Measurements from ENCODE around the gene FOXP1. TPM values are rescaled to one million over a fixed set of nuclear protein-coding genes. Genes with fewer than 3 reads are reported as not detected.
A peak's percentile ranks its signal among the peaks of the same experiment; 100 is the strongest.

Gene FOXP1
- total RNA-seq, 1 donor from 2014 or later, result 26.1 TPM

DNA sequence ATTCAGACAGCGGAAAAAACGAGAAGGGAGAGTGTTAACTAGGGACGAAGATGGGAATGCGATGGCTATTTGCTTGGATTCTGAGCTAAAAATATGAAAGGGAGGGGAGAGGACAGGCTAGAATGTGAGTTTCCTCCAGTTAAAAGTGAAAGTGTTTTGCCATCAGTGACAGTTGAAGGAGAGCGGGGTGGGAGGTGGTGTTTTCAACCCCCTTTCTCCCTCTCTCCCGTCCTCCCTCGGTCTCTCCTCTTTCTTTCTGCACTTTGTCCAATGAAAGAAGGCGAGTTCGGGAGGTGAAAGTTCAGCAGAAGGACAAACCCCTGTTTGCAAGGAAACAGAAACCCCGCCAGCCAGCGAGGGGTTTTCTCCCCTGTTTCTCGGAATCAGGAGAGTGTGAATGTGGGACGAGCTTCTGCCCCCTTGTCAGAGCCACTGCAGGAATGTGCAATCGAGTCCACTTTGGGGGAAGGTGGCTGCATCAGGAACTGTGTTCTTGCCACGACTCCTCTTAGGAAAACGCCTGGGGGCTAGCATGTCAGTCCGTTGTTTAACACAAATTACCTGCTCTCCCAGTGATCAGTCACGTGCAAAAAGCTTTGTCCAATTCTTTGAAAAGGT is 975 bp upstream of the FOXP1 start:
- H3K4me3 ChIP-seq (ENCODE audit: low read depth, low read length), result peak overlapping the region; percentile 87
- no peak for DNase-seq (ENCODE audit: low read depth)
- TF ChIP-seq, protein P1, sequence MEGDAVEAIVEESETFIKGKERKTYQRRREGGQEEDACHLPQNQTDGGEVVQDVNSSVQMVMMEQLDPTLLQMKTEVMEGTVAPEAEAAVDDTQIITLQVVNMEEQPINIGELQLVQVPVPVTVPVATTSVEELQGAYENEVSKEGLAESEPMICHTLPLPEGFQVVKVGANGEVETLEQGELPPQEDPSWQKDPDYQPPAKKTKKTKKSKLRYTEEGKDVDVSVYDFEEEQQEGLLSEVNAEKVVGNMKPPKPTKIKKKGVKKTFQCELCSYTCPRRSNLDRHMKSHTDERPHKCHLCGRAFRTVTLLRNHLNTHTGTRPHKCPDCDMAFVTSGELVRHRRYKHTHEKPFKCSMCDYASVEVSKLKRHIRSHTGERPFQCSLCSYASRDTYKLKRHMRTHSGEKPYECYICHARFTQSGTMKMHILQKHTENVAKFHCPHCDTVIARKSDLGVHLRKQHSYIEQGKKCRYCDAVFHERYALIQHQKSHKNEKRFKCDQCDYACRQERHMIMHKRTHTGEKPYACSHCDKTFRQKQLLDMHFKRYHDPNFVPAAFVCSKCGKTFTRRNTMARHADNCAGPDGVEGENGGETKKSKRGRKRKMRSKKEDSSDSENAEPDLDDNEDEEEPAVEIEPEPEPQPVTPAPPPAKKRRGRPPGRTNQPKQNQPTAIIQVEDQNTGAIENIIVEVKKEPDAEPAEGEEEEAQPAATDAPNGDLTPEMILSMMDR (conservative IDR thresholded peaks at IDR 0.05; ENCODE audit: low read depth, low read length), result no peak

DNA sequence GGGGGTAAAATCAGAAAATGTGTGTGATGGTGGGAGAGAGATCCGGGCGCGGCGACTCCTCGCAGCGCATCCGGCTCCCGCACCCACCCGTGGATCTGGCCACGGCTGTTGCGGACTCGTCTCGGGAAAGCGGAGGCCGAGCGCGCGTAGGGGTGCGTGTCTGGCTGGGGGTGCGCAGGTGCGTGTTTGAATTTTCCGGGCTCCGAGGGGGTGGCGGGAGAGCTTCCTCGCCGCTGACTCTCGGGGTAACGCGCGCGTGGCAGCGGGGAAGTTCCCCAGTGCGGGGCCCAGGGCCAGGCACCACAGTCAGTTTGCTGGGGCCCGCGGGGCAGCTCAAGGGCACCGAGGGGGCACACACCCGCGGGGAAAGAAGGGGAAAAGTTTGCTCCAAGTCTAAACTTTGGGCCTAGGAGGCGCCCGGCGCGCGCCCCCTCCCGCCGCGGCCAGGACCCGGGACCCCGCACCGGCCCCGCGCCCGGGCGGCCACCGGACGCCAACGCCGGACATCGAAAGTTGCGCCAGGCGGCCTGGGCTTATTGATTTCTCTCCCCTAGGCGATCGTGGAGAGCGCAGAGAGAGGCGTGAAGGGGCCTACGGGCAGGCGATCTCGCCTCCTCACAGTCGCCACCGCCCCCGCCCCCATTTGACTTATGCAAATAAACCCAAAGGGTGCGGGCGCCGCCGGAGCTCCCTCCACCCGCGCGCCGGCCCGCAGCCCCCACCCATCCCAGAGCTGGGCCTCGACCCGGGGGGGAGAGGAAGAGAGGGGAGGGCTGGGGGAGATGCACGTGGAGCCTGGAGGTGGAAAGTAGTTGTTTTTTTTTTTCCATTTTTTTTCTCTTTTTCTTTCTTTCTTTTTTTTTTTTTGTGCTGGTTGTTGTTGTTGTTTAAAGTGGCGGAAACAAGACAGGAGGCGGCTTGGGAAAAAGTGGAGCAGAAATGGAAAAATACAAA is 639 bp downstream of the FOXP1 start:
- H3K4me3 ChIP-seq (ENCODE audit: low read depth, low read length), result peak overlapping the region; percentile 87
- no peak for DNase-seq (ENCODE audit: low read depth)
- TF ChIP-seq, protein P1 (conservative IDR thresholded peaks at IDR 0.05; ENCODE audit: low read depth, low read length), result no peak

DNA sequence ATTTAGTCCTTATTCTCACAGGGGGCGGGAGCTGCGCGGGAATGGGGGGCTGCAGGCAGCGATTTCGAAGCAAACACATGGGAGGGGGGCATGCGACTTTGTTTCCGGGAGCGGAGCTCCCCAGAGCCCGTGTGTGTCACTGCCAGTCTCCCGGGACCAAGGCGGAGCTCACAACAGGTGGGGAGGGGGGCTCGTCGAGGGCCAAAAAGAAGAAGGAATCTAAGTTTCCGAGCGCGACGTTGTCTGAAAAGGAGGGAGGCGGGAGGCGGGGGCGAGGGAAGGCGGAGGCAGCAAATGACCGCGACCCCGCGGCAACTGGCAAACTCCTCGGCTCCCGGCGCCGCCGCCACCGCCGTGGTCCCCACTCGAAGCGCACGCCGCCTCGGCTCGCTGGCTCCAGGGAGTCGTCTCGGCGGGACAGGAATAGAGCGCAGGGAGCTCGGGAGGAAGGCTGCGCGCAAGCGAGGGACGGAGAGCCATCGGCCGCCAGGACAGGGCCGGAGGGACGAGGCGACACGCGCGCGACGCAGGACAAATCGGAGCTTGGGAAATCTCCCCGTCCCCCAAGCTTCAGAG is 1.4 kb downstream of the FOXP1 start:
- peak overlapping the region; percentile 87 for H3K4me3 ChIP-seq (ENCODE audit: low read depth, low read length)
- TF ChIP-seq, protein P1 (conservative IDR thresholded peaks at IDR 0.05; ENCODE audit: low read depth, low read length), result no peak
- DNase-seq (ENCODE audit: low read depth), result no peak

DNA sequence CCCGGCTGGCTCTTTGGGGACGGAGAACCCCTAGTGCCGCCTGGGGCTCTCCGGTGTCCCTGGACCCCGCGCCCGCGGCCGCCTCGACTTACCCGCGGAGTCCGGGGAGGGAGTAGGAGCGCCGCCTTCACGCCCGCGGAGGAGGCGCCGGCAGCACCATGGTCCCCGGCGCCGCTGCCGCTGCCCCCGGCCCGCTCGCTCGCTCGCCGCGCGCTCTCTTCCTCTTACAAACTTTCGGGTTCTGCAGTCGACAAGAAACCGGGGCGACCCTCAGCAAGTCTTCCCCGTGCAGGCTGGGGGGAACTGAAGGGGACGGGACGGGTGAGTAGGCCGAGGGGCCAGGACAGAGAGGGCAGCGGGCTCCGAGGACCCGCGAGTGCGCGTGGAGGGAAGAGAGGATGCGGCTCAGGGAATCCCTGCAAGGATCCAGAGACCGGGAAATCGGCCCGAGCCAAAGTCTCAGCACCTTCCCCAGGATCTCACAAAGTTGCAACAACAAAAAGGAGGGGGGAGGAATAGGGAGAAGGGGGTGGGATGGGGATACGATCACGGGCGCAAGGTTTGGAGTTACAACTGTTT is 2.0 kb downstream of the FOXP1 start:
- DNase-seq (ENCODE audit: low read depth), result no peak
- TF ChIP-seq, protein P1 (conservative IDR thresholded peaks at IDR 0.05; ENCODE audit: low read depth, low read length), result no peak
- peak overlapping the region; percentile 87 for H3K4me3 ChIP-seq (ENCODE audit: low read depth, low read length)

DNA sequence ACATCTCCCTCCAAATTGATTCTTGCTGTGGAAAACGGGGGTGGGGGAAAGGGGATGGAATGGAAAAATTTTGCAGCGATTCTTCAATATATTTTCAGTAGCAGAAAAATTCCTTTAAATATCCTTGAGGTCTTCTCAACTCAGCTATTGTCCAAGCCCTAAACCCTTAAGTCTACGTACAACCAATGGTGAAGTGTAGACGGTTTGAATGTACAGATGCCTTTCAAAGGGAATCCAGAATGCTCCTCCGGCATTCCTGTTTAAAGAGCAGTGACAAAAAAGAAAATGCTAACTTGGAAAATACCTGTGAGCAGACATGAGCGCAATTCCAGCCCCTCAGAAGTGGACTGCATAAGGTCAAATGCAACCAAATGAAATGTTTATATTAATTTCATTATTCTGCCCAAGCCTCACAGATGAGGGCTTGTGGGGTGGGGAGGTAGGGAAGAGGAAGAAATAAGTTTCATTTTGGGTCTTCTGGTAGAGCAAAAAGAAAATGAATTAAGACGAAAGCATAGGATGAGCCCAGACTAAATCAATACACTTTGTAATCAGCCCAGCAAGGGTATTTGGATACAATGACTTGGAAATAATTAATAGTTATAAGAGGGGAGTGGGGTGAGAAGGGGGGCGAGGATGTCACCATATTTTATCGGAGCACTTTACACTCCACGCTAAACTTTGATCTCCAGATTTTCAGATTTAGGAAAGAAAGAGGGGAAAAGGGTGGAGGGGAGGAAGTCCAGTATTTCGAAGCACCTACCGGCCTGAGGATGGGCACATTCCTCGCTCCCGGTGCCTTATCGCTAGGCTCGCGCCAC is 2.7 kb downstream of the FOXP1 start:
- no peak for DNase-seq (ENCODE audit: low read depth)

More for the DNA sequence above, 2.7 kb downstream of the FOXP1 start:
- TF ChIP-seq, protein P1 (conservative IDR thresholded peaks at IDR 0.05; ENCODE audit: low read depth, low read length), result no peak
- H3K4me3 ChIP-seq (ENCODE audit: low read depth, low read length), result peak overlapping the region; percentile 87
